T-helper 17 cell (primary cell): ENCODE data around the gene RPTOR. TPM values are rescaled to one million over a fixed set of nuclear protein-coding genes. Genes with fewer than 3 reads are reported as not detected.
A peak's percentile ranks its signal among the peaks of the same experiment; 100 is the strongest.
"Not testable (repeated sequence)": the region's sequence is repeated elsewhere in the genome, so short reads cannot be mapped to it uniquely, and the experiment has no call there.

Source experiments
- ATAC-seq: fragments of 150-1000 bp; cut with Tn5 transposase; 2 replicates; pipeline ENCODE4 v1.10.0; 2021; ENCODE audit warnings: mild to moderate bottlenecking, moderate library complexity
- DNase-seq, 3 donors: peaks; one replicate each; pipeline versions ENCODE4 v3.0.0 to v3.0.0-alpha.2; 2020 to 2021
- H3K9me3 ChIP-seq: one replicate; pipeline ENCODE4 v1.7.0; 2013; ENCODE audit warnings: low read length, mild to moderate bottlenecking; ENCODE audit not compliant: control insufficient read depth, poor library complexity, severe bottlenecking
- H3K27ac Mint-ChIP-seq: one replicate; pipeline ENCODE4 v1.8.0; 2022; ENCODE audit warnings: mild to moderate bottlenecking, moderate library complexity, mixed read lengths
- H3K27me3 Mint-ChIP-seq: one replicate; pipeline ENCODE4 v1.8.0; 2022; ENCODE audit warnings: mixed read lengths
- H3K36me3 Mint-ChIP-seq: one replicate; pipeline ENCODE4 v1.8.0; 2022; ENCODE audit warnings: low read depth, mixed read lengths
- H3K4me1 Mint-ChIP-seq: one replicate; pipeline ENCODE4 v1.8.0; 2022; ENCODE audit warnings: mild to moderate bottlenecking, mixed read lengths
- H3K4me3 Mint-ChIP-seq: one replicate; pipeline ENCODE4 v1.8.0; 2022; ENCODE audit warnings: mild to moderate bottlenecking, moderate library complexity, mixed read lengths
- total RNA-seq, 4 donors: library from RNA in 2 of 4; stranded (reverse) in 2 of 4; gene quantifications; one replicate each; pipeline ENCODE4 v1.2.3 and lab custom pipeline; 2022 to 2026

RPTOR gene
- total RNA-seq, 2 donors from 2014 or later: 55.1 to 61.5 TPM

- Mint-ChIP-seq H3K27ac (no peak overlapping the region), H3K36me3 (peaks cover 5% of the 10 kb centered on the region), H3K27me3 (no peaks in the 10 kb centered on the region), H3K4me1 (peaks cover 30% of the 10 kb centered on the region), H3K4me3 (no peak overlapping the region)
- ATAC-seq: peak; percentile 100
- H3K9me3 ChIP-seq: no peaks in the 10 kb centered on the region
- DNase-seq: peak; percentile 75 to 95 (median 81)
These were observed 30.6 kb downstream of the RPTOR start for GRCh38 chr17:80575057-80575875.

GRCh38 chr17:80577876-80578570 is 33.4 kb downstream of the RPTOR start:
- Mint-ChIP-seq H3K27me3 (no peaks in the 10 kb centered on the region), H3K36me3 (peaks cover 2% of the 10 kb centered on the region), H3K27ac (peak overlapping the region; percentile 16), H3K4me1 (peaks cover 32% of the 10 kb centered on the region), H3K4me3 (no peak overlapping the region)
- no peak for ATAC-seq
- H3K9me3 ChIP-seq: no peaks in the 10 kb centered on the region
- DNase-seq: no peak

DNA sequence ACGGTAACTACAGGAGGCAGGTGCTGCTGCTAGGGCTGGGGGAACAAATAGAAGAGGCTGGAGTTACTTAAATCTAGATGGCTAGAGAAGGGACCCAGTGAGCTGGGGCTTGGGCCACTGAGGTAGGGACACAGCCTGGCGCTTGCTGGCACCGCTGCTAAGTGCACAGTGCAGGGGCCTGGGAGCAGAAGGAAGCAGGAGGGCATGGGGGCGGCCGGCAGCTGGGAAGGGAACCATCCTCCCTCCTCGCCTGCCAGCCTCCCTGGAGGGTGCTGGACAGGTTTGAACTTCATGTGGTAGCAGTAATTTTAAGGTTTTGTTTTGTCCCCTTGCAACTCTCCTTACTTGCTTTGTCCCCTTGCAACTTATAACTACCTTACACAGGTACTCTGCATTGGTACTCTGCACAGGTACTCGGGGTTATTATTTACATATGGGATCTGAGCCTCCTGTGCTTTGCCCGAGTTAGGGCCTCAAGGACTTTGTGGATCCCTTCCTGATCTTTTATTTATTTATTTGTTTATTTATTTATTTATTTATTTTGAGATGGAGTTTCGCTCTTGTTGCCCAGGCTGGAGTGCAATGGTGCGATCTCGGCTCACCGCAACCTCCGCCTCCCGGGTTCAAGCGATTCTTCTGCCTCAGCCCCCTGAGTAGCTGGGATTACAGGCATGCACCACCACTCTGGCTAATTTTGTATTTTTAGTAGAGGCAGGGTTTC is 34.2 kb downstream of the RPTOR start:
- not testable (repeated sequence) for H3K9me3 ChIP-seq, H3K36me3 Mint-ChIP-seq, ATAC-seq, H3K27me3 Mint-ChIP-seq, H3K4me3 Mint-ChIP-seq, DNase-seq
- peaks cover 31% of the 10 kb centered on the region for H3K4me1 Mint-ChIP-seq
- H3K27ac Mint-ChIP-seq: peak overlapping the region; percentile 16

- H3K9me3 ChIP-seq: no peaks in the 10 kb centered on the region
- Mint-ChIP-seq H3K4me1 (peaks cover 31% of the 10 kb centered on the region), H3K27ac (no peak overlapping the region), H3K27me3 (no peaks in the 10 kb centered on the region), H3K4me3 (no peak overlapping the region), H3K36me3 (peaks cover 1% of the 10 kb centered on the region)
- DNase-seq (no peak), ATAC-seq (no peak)
These were observed 37.5 kb downstream of the RPTOR start for GRCh38 chr17:80582165-80582564.

- peaks cover 2% of the 10 kb centered on the region for H3K36me3 Mint-ChIP-seq
- no peaks in the 10 kb centered on the region for H3K9me3 ChIP-seq
- no peak for ATAC-seq
- no peak overlapping the region for H3K27ac Mint-ChIP-seq
- H3K4me1 Mint-ChIP-seq: peaks cover 31% of the 10 kb centered on the region
- H3K27me3 Mint-ChIP-seq: no peaks in the 10 kb centered on the region
- H3K4me3 Mint-ChIP-seq: no peak overlapping the region
- DNase-seq: no peak
These were observed 39.7 kb downstream of the RPTOR start for GRCh38 chr17:80584176-80584905.

GRCh38 chr17:80585890-80586845 is 41.5 kb downstream of the RPTOR start:
- ATAC-seq (no peak), DNase-seq (no peak)
- peaks cover 2% of the 10 kb centered on the region for H3K36me3 Mint-ChIP-seq
- no peak overlapping the region for H3K4me3 Mint-ChIP-seq
- H3K27me3 Mint-ChIP-seq: no peaks in the 10 kb centered on the region
- peaks cover 38% of the 10 kb centered on the region for H3K4me1 Mint-ChIP-seq
- no peak overlapping the region for H3K27ac Mint-ChIP-seq
- no peaks in the 10 kb centered on the region for H3K9me3 ChIP-seq

GRCh38 chr17:80586846-80587228 is 42.2 kb downstream of the RPTOR start:
- H3K4me1 Mint-ChIP-seq: peaks cover 44% of the 10 kb centered on the region
- H3K36me3 Mint-ChIP-seq: peaks cover 2% of the 10 kb centered on the region
- H3K27ac Mint-ChIP-seq: no peak overlapping the region
- H3K27me3 Mint-ChIP-seq: no peaks in the 10 kb centered on the region
- H3K9me3 ChIP-seq: no peaks in the 10 kb centered on the region
- DNase-seq (no peak), ATAC-seq (no peak)
- no peak overlapping the region for H3K4me3 Mint-ChIP-seq

DNA sequence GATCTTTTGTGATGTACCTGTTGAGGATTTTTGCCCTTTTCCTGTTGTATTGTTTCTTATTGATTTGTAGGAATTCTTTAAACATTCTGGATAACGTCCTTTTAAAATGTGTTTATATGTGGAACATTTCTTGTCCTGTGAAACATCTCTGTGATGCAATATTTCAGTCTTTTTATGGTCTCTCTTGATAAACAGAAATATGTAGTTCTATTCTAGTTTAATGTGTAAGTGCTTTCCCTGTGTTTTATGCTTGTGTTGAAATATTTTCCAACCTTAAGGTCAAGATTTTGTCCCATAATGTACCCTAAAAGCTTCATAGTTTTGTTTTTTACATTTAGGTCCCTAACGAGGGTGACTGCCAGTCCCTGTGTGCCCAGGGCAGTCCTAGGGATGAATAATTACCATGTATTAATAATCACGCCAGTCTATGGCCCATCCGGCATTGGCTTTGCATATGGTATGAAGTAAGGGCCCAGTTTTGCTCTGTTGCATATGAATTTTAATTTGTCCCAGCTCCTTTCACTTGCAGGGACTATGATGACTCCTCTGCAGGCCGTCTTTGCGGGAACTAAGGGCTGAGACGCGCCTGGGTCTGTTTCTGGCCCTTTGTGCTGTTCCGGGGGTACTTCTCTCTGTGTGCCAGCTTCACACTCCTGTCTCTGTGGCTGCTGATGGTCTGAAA is 44.2 kb downstream of the RPTOR start:
- H3K9me3 ChIP-seq: no peaks in the 10 kb centered on the region
- no peak for ATAC-seq
- no peak overlapping the region for H3K4me3 Mint-ChIP-seq
- peaks cover 2% of the 10 kb centered on the region for H3K36me3 Mint-ChIP-seq
- peaks cover 45% of the 10 kb centered on the region for H3K4me1 Mint-ChIP-seq
- DNase-seq: no peak
- no peak overlapping the region for H3K27ac Mint-ChIP-seq
- H3K27me3 Mint-ChIP-seq: no peaks in the 10 kb centered on the region

DNA sequence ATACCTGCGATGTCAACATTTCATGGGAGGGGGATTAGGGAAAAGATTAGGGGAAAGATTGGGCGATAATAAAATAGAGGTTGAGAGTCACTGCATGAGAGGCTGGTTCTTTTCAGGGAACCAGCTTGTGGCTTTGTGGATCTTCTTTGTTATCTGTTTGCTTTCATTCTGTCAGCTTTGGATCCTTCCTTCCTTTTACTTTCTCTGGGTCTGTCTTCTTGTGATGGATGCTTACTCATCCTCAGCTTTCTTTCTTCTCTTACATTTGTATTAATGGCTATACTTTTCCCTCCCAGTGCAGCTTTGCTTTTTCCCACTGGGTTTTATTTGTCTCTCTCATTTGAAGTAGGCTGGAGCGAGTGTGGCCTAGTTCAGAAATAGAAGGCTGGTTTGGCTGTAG is 47.1 kb downstream of the RPTOR start:
- Mint-ChIP-seq H3K4me3 (no peak overlapping the region), H3K27me3 (no peaks in the 10 kb centered on the region), H3K4me1 (peaks cover 45% of the 10 kb centered on the region), H3K27ac (peak overlapping the region; percentile 83), H3K36me3 (peaks cover 2% of the 10 kb centered on the region)
- ATAC-seq: no peak
- no peaks in the 10 kb centered on the region for H3K9me3 ChIP-seq
- no peak for DNase-seq

DNA sequence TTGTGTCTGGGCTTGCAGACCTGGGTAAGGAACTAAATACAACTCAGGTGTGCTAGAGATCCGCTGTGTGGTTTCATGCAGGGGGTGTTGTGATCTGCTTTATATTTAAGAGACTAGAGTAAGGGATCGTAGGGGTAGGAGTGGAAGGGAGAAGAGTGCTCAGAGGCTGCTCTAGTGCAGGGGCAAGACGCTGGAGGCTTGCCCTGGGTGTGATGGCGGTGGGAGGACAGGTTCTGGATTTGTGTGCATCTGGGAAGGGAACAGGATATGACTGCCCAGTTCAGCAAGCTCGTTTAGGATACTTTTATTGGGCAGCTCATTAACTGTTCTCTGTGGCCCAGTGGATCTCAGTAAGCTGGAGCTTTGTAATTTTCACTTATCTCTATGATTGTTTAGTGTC is 47.6 kb downstream of the RPTOR start:
- Mint-ChIP-seq H3K27ac (peak overlapping the region; percentile 83), H3K36me3 (peaks cover under 1% of the 10 kb centered on the region), H3K4me3 (no peak overlapping the region), H3K27me3 (no peaks in the 10 kb centered on the region), H3K4me1 (peaks cover 47% of the 10 kb centered on the region)
- no peaks in the 10 kb centered on the region for H3K9me3 ChIP-seq
- ATAC-seq: no peak
- DNase-seq: no peak

- Mint-ChIP-seq H3K27ac (no peak overlapping the region), H3K36me3 (no peaks in the 10 kb centered on the region), H3K27me3 (no peaks in the 10 kb centered on the region), H3K4me1 (peaks cover 48% of the 10 kb centered on the region), H3K4me3 (no peak overlapping the region)
- no peaks in the 10 kb centered on the region for H3K9me3 ChIP-seq
- ATAC-seq: no peak
- no peak for DNase-seq
These were observed 48.5 kb downstream of the RPTOR start for GRCh38 chr17:80593181-80593580.
